ENCODE results near the gene HHLA2.
"Not testable (repeated sequence)": the region's sequence is repeated elsewhere in the genome, so short reads cannot be mapped to it uniquely, and the experiment has no call there.

The HHLA2 gene

DNA sequence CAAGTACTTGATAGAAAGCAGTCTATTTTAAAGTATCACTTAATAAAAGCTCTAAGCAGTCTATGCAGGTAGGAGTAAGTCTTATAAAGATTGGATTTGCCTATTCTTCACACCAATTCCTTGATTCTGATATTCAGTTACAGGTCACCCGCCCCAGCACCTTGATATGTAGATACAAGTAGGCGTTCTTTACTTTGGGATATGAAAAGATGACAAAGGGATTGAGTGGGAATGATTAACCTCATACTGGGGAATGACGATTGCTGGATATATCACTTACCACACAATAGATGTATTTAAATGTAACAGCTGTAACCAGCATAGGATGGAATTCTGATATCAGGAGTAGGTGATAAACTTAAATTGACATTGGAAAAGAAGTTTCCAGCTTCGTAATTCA, 47.1 kb downstream of the HHLA2 start:
- no peak for DNase-seq

DNA sequence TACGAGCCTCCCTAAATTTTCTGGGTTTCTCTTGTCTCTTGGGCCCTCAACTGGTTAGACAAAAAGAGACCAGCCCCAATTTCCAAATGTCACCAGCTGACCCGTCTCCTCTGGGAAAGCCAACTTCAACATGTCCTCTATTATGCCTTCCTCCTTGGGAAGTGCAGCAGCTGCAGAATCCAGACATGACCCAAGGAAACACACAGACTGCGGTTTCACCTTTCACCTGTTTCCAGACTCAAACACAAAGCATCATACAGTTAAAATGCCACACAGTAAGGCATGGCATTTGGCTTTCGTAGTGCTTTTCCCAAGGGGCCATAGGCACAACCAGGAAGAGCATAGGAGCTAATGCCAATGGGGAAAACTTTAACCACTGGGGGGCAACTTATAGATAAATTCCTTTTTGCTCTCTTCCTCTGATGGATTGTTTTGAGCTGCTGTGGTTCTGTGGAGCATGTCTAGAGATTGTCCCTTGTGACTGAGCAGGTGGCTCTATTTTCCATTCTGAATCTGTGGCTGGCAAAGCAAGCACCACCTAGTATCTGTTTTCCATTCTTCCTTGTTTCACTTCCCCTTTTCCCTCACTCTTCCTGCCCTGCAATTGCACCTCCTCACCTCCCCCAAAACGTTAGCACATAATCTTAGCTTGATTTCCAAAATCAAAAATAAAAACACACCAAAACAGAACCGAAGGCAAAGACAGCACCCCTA, 49.3 kb downstream of the HHLA2 start:
- DNase-seq = no peak

GRCh38 chr3:108346301-108347227, 50.2 kb downstream of the HHLA2 start:
- no peak for DNase-seq

DNA sequence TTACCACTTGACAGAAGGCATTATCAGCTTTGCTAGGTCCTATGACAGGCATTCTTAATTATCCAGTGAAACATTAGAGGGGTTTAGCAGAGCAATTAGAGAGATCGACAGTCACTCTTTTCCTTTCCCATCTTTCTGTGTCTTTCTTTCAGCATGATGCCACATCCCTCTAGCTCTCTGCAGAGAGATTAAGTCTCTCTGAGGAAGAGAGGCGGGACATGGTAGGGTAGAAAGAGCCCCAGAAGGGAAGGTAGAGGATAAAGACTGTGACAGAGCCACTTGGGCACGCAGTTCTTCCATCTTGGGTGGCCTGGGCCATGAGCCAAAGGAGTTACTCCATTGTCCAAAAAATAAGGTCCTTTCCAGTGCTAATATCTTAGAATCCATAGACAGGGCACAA, 55.8 kb downstream of the HHLA2 start:
- no peak for DNase-seq

GRCh38 chr3:108354562-108354961, 58.2 kb downstream of the HHLA2 start:
- DNase-seq = no peak

- DNase-seq = no peak
Measured at GRCh38 chr3:108357042-108357441, 60.7 kb downstream of the HHLA2 start.

GRCh38 chr3:108359011-108359410, 62.7 kb downstream of the HHLA2 start:
- no peak for DNase-seq

- no peak for DNase-seq
Measured at GRCh38 chr3:108376026-108376425, 79.7 kb downstream of the HHLA2 start.

GRCh38 chr3:108377384-108377783, 81.0 kb downstream of the HHLA2 start:
- no peak for DNase-seq

DNA sequence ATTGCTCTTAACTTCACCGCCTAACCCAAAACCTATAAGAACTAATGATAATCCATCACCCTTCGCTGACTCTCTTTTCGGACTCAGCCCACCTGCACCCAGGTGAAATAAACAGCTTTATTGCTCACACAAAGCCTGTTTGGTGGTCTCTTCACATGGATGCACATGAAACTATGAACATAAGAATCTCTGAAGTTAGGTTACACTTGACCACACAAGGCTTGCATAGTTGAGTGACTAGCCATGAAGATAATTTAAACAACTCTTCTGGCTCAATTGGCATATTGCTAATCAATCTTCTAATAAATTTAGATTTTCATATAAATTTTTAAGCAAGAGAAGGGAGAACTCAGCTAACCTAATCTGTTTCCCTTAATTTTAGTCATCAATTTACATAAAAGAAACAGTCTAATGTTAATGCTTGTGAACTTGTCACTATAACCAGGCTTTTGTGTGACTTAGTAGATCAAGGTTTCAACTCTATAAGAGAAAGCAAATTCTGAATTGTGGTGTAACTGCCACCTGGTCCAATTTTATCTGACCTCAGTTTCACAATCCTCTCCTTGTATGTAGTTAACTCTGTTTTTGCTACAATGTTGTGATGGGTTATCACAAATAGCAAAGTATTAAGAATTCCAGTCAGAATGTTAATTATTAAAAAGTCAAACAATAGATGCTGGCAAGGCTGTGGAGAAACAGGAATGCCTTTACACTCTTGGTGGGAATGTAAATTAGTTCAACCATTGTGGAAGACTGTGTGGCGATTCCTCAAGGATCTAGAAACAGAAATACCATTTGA, 82.0 kb downstream of the HHLA2 start:
- no peak for DNase-seq

- not testable (repeated sequence) for DNase-seq
Measured at GRCh38 chr3:108378952-108379342, 82.6 kb downstream of the HHLA2 start.

- no peak for DNase-seq
Measured at GRCh38 chr3:108380128-108380795, 83.9 kb downstream of the HHLA2 start.

DNA sequence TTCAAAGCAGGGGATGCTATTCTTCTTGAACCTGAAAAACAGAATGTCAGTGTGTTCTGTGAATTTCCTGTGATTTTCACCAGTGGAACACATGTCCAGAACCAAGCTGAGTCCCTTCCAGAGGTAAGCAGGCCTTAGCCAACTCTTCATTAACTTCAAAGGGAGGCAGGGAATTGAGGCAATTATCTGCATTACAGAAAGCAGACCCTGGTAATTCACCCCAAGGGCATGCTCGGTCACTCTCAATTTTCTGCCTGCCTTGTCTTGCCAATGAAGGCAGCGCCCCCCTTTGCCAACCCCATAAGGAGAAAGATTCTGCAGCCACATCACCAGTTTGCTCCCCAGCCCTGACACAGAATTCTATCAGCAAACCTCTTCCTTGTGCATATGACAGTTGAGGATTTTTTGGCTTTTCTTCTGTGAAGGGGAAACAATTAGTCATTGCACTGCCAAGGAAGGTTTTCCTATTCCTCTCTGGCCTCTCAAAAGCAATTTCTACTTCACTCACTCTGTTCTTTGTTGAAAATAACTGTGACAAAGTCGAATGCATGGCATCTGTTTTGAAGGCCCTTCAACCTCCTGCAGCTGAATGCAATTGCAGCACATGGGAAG, 85.3 kb downstream of the HHLA2 start:
- DNase-seq = no peak

- DNase-seq = no peak
Measured at GRCh38 chr3:108383306-108383705, 87.0 kb downstream of the HHLA2 start.

DNA sequence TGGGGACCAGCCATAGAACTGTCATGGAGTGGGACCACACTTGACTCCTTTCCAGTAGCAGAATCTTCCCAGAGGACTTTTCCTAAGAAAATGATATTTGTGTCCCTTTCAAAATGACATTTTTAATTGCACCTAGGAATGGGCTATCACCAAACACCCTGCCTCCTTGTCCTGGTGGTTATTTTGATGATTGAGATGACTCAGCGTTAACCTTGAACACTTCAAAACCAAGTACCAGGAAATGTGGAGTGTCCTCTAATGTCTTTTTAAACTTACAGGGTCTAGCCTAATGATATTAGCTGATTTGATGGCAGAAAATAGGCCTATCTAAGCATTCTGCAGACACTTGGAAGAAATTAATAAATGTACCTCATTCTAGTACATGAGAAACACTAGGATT, 90.7 kb downstream of the HHLA2 start:
- DNase-seq = no peak

DNA sequence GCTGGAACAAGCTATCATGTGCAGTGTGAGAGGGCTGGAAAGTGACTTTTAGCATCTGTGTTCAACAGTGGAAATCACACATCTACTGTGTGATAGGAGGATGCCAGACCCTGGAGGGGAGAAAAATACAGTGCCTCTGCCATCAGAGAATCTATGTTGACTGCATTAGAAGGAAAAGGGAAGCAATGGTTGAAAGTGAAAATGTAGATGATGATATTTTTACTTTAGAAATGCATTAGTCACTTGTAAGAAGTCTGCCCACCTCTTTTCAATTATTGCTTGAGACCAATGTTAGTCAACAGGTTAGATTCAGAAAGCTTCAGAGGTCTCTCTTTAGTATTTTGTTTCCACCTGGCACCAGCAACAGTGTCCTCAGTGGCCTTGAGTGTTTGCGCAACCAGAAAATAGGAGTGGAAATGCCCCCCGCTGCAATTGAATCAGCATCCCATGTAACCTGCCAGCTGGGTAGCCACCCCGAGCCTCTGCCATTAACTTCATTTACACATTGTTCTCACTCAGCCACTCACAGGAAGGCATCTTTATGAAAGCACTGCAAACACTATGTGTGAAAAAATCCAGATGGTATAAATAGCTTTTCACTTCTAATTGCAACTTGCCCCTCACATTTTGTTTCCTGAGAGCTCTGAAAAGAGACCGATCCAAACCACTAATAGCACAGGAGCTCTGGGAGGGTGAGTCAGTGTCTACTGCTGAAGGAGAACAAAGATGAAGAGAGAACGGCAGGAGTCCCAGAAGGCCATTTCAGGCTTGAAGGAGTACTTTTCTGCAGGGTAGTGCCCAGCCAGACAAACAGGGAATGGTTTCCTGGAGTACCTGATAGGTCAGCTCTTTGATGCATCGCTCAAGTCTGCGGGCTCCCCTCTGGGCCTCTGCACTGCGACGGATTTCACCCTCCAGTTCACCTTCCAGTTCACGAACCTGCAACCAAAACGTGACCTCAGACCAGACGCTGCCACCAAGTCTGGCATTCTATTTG, 92.1 kb downstream of the HHLA2 start:
- DNase-seq = no peak

- peak; percentile 29 for DNase-seq
Measured at GRCh38 chr3:108389372-108389771, 93.0 kb downstream of the HHLA2 start.

DNA sequence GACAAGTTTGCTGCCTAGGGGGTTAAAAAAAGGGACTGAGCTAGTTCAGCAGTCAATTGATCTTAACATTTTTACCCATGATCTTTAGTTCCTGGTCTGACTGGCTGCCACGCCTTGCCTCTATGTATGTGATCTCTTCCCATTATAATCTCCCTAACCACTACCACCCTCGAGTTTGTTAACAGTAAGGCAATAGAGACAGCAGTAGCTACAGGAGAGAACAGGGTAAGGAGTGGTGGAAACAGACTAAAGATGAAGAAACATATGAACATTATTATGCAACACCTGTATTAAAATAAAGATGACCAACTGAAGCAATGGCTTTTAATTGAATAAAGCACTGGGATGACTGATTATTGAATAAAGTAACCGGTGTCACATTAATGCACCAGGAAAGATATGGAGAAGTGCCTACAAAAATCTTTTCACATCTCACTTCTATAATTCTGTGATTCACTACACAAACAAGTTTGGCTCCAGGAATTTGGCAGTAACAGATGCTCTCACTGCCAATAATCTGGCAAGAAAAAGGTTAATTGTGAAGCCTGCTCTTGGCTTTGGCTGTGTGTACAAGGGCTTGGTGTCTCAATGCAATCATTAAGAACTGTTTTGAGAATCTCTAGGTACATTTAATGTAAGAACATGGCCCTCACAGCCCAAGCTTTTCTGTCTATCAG, 95.7 kb downstream of the HHLA2 start:
- no peak for DNase-seq

DNA sequence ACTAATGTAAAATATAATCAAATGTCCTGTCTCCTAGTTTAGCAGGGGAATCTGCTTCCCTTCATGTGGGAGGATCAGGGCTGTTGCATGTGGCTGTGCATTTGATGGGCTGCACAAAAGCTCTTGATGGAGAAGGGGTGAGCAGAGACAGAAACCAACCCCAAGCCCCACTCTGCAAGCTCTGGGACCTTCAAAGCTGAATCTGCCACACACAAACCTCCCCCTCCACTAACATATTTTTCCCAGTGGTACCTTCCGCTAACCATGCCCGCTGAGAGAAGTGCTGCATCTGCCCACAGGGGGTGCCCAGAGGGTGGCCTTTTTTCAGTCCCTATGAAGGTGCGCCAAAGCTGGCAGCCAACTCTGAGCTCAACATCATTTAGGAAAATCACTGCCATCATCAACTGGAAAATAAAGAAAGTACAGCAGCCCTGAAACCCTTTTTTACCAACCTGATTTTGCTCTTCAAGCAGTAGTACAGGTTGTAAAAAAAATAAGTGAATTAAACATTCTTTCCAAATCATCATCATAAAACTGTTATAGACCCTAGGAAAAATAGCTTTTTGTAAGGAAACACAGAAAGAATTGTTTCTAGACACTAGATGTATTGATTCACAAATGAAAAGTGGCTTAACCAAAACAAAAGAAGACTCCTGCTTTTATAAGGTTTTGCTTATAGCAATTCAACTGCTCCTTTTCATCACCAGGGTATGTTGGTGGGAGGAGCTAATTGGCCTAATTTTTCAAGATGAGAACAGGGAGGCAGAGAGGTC, 97.0 kb downstream of the HHLA2 start:
- no peak for DNase-seq

- no peak for DNase-seq
Measured at GRCh38 chr3:108394016-108394415, 97.7 kb downstream of the HHLA2 start.

All from NCI-H526 treated with DMSO at 0.1 percent for 48 hours (cell line).